GM18951 (cell line): Measurements from ENCODE around the gene INTS2.
"Not testable (repeated sequence)": the region's sequence is repeated elsewhere in the genome, so short reads cannot be mapped to it uniquely, and the experiment has no call there.

Source experiments
- POLR2A ChIP-seq: IDR thresholded peaks from 4 replicates; pipeline ENCODE4 v1.6.1; 2011; ENCODE audit warnings: mild to moderate bottlenecking; ENCODE audit not compliant: insufficient read length, insufficient read depth; ENCODE audit errors: extremely low read depth
- in situ Hi-C: fragments of 300-500 bp; cut with MboI; formaldehyde crosslinking; loops from one replicate; pipeline ENCODE4 v1.12.0; 2022; ENCODE audit warnings: low sequenced_read_pairs, mixed read lengths, inconsistent platforms; ENCODE audit not compliant: unreplicated experiment

Gene INTS2

DNA sequence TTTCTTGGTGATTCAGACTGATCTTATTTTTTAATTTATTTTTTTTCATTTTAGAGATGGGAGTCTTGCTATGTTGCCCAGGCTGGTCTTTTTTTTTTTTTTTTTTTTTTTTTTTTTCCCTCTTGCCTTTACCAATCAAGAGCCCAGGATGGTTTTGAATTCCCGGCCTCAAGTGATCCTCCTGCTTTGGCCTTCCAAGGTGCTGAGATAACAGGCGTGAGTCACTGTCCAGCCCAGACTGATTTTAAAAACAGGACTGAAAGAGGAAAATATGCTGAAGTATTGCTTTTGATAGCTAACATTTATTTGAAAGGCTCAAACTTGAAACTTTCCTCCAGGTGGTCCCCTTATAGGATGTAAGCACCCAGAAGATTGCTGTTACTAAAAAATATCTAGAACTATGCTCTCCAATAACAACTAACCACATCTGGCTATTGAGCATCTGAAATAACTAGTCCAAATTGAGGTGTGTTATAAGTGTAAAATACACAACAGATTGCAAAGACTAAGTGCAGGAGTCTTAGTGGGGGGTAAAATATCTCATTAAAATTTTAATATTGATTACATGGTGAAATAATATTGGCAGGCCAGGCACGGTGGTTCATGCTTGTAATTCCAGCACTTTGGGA is 48.7 kb downstream of the INTS2 start:
- TF ChIP-seq POLR2A = no peak
- in situ Hi-C loops = no loop called here

DNA sequence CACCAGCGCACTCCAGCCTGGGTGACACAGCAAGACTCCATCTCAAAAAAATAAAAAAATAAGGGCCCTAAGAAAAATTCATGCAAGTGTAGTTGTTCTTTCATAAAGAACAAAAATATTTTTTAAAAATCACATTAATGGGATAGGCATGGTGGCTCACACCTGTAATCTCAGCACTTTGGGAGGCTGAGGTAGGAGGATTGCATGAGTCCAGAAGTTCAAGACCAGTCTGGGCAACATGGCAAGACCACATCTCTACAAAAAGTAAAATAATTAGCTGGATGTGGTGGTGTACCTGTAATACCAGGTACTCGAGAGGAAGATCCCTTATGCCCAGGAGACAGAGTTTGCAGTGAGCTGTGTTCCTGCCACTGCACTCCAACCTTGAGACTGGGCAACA is 49.3 kb downstream of the INTS2 start:
- in situ Hi-C loops = no loop called here
- no peak for TF ChIP-seq POLR2A

GRCh38 chr17:61877837-61878236 is 49.9 kb downstream of the INTS2 start:
- in situ Hi-C loops = no loop called here
- no peak for TF ChIP-seq POLR2A

DNA sequence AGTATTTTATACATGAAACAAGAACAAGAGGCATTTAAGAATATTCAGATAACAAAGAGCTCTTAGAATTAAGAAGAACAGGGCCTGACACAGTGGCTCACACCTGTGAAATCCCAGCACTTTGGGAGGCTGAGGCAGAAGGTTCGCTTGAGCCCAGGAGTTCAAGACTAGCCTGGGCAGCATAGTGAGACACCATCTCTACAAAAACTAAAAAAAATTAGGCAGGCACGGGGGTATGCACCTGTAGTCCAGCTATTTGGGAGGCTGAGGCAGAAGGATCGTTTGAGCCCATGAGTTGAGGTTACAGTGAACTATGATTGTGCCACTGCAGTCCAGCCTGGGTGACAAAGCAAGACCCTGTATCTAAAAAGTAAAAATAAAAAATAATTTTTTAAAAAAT is 52.0 kb downstream of the INTS2 start:
- in situ Hi-C loops = no loop called here
- TF ChIP-seq POLR2A = no peak

DNA sequence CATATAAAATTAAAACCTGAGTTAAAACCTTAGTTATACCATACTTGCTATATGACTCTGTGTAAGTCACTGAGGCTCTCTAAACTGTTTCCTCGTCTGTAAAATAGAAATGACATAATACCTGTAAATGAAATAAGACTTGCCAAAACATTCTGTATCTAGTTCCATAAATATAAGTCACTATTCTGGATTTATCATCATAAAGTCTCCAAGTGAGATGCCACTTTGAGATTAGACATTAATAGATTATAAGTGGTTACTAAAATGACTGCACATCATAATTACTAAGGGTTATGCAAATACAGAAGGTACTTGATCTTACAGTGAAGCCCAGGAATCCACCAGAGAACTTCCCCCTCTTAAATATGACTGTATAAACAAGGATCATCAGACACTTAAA is 52.5 kb downstream of the INTS2 start:
- in situ Hi-C loops = no loop called here
- TF ChIP-seq POLR2A = no peak

GRCh38 chr17:61874075-61874474 is 53.7 kb downstream of the INTS2 start:
- TF ChIP-seq POLR2A = no peak
- in situ Hi-C loops = no loop called here

DNA sequence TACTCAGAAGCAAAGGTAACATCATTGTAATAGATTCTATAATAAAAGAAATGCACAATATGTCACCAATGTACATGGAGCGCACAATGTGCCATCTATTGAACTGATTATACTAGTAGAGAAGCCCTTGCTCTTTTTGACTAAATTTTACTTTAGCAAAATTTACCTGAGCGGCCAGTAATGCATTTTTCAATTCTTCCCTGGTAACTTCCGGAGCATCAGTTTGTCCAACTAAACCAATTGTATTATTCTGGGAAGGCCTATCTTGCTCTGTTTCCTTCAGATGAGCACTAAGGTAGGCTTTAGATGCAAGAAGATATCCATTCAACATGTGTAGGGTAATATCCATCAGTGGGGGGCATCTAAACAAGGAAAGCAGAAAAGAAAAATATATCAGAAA is 55.7 kb downstream of the INTS2 start:
- TF ChIP-seq POLR2A = no peak
- in situ Hi-C loops = no loop called here

GRCh38 chr17:61869138-61869537 is 58.6 kb downstream of the INTS2 start:
- TF ChIP-seq POLR2A = no peak
- in situ Hi-C loops = no loop called here

GRCh38 chr17:61868074-61868473 is 59.7 kb downstream of the INTS2 start:
- in situ Hi-C loops = no loop called here
- no peak for TF ChIP-seq POLR2A

GRCh38 chr17:61867033-61867432 is 60.7 kb downstream of the INTS2 start:
- TF ChIP-seq POLR2A = no peak
- in situ Hi-C loops = no loop called here

GRCh38 chr17:61863801-61864126 is 64.0 kb downstream of the INTS2 start:
- no peak for TF ChIP-seq POLR2A
- in situ Hi-C loops = no loop called here

DNA sequence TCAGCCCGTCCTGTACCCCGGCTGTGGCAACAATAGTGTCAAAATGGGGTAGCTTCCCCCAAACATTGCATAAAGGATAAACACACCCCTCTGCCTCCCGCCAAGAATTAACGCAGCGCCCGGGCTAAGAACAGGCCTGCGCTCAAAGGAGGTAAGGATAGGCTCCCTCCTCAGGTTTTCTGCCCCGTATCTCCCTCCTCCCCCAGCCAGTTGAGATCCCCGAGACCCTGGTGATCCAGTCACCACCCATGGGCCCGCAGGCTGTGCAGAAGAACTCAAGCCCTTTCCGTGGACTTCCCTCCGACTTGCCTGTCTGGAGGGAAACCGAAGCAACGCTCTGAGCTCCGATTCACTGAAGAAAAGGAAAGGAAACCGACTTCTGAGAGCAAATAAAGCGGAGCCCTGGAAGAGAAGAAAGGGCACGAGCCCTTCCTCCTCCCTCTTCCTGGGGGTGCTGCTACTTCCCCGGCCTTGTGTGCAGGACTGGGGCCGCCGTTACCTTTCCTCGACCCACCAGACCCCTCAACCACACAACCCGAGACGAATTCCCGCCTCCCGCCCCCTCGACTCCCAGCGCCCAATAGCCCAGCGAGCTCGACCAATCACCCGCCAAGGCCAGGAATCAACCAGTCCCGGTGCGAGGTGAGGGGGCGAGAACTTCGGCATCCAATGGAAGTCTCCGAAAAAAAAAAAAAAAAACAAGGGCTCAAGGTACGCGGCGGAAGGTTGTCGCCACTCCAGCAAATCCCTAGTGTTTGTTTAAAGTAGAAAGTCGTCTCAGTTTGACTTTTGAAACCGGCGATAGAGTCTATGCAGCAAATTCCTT is 64.6 kb downstream of the INTS2 start, which contains the start of gene BRIP1:
Gene BRIP1, minus strand, starts transcription at position 554 of the 826 bp plus-strand sequence. CDS start 1,989 bp downstream, outside the sequence.
- in situ Hi-C loops = no loop called here
- peak; percentile 73 for TF ChIP-seq POLR2A

DNA sequence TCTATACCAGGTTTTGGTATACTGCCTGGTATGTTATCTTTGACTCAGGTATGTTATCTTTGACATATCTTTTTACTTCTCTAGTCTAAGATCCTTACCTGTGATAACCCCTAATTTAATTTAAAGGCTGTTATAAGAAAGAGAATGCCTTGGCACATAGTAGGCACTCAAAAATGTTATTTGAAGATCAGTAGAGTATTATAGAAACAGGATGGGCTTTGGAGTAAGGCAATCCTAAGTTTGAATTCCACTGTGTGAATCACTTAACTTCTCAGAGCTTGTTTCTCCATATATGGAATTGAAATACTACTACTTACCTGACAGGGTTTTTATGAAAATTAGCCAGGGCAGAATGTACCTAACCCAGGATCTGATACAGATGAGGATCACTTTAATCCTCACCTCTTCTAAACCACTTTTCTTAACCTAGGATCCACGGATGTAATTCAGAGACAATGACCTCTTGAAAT is 65.6 kb downstream of the INTS2 start:
- in situ Hi-C loops = no loop called here
- no peak for TF ChIP-seq POLR2A

GRCh38 chr17:61860397-61860796 is 67.4 kb downstream of the INTS2 start:
- in situ Hi-C loops = not testable (repeated sequence)
